GM12872 (cell line): ENCODE measurements around the gene IFRD2.

Source experiments
- TF ChIP-seq, protein P1 (sequence below): IDR thresholded peaks from 3 replicates; pipeline ENCODE4 v1.5.1; 2011; ENCODE audit warnings: low read depth, mild to moderate bottlenecking, low read length, moderate library complexity; ENCODE audit not compliant: insufficient read depth

The IFRD2 gene

DNA sequence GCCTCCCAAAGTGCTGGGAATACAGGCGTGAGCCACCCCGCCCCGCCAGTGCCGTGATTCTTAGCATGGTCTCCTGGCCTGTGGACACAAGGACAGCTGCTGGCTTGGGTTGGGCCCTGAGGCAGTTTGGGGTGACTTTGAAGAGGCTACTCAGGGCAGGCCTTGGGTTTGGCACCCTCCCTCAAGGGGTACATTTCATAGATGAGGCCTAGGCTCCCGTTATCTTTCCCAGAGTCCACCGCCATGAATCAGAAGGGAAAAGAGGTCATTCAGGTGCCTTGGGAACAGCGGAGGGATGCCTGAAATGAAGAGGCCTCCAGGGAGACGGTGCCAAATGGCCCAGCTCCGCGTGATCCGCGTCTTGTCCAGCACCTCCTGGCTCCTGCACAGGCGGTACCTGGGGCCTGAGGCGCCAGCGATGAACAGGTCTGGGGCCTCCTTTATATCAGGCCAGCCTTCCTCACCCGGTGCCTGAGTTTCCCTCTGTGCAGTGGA is 46.9 kb downstream of the IFRD2 start:
- TF ChIP-seq, protein P1, sequence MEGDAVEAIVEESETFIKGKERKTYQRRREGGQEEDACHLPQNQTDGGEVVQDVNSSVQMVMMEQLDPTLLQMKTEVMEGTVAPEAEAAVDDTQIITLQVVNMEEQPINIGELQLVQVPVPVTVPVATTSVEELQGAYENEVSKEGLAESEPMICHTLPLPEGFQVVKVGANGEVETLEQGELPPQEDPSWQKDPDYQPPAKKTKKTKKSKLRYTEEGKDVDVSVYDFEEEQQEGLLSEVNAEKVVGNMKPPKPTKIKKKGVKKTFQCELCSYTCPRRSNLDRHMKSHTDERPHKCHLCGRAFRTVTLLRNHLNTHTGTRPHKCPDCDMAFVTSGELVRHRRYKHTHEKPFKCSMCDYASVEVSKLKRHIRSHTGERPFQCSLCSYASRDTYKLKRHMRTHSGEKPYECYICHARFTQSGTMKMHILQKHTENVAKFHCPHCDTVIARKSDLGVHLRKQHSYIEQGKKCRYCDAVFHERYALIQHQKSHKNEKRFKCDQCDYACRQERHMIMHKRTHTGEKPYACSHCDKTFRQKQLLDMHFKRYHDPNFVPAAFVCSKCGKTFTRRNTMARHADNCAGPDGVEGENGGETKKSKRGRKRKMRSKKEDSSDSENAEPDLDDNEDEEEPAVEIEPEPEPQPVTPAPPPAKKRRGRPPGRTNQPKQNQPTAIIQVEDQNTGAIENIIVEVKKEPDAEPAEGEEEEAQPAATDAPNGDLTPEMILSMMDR, result no peak

DNA sequence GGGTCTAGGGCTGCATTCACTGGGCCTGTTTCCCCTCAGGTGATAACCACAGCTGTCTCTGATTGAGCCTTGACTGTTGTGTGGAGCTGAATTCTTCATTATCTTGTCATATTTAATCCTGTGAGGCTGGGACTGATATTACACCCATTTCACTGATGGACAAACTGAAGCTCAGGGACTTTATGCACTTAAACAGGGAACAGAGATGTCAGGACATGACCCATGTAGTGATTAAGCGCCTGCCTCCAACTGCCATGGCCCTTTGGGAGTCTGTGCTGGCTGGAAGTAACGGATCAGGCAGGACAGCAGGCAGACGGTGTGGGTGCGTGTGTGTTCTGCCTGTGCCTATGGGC is 48.7 kb downstream of the IFRD2 start:
- TF ChIP-seq, protein P1, result no peak

DNA sequence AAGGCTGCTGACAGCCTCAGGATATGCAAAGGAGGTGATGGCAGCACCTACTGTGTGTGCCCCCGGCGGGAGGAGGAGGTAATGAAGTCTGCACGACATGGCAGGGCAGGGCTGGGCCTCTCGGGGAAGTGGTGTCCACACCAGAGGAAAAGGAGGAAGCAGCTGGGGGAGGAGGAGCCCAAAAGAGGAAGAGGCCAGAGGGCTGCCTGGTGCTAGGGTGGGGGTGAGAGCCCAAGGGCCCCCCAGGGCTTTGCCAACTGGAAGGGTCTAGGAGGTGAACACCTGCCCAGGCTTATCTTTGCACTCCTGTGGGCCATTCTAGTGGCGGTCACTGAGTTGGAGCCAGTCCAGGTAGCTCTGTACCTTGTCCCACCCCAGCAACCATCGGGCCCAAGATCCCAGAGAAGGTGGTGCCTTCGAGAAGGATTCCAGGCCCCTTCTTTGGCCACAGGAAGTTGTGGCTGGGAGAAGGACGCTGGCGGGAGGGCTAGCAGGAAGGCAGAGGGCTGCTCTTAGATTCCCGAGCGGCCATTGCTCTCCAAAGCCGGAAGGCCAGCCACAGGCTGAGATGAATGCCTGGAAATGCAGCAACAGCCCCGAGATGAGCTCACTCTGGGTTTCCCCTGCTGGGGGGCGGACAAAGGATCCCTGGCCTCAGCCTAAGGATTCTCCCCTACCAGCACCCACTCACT is 49.2 kb downstream of the IFRD2 start:
- TF ChIP-seq, protein P1, result peak; percentile 14; the same call in 1 of the 3 replicates

DNA sequence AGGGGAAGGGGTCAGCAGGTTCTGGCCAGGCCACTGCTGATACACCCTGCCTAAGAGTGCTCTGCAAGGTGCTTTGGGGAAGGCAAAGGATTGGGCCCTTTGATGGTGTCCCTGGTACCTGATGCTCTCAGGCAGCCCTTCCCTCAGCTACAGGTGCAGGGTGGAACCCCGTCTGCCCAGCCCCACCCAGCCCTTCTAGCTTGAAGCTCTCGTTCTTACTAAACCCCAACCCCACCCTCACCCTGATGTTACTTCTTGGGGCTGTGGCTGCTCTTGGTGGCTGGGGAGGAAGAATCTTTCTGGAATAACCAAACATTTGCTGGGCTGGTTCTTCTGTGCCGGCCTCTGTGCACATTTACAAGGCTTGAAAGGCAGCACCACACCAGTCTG is 49.9 kb downstream of the IFRD2 start:
- TF ChIP-seq, protein P1, result no peak

DNA sequence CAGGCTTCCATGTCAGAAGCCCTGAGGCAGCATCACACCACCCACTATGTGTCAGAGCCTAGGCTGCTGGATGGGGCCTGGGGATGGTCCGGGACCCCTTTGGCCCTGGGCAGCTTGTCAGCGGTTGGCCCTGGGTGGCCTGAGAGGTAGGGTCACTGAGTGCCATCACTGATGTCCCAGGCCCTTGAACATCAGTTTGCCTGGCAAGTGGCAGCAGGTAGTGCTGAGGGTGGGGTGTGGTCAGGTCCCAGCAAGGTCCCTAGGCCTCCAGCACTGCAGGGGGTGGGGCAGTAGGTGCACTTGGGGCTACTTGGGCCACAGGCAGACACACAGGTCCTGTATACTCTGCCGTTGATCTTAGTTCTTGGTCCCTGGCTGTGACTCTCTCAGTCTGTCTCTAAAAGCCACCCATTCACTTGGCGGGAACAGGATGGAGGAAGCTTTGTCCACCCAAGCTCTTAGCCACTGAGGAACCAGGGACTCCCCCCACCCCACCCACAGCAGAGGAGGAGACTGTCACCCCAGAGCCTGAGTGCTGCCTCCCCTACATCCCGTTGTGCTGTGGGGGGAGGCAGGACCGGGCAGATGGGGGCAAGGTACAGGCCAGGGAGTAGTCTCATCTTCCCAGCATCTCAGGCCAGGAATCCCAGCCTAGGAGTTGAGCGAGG is 50.4 kb downstream of the IFRD2 start:
- TF ChIP-seq, protein P1, result no peak

DNA sequence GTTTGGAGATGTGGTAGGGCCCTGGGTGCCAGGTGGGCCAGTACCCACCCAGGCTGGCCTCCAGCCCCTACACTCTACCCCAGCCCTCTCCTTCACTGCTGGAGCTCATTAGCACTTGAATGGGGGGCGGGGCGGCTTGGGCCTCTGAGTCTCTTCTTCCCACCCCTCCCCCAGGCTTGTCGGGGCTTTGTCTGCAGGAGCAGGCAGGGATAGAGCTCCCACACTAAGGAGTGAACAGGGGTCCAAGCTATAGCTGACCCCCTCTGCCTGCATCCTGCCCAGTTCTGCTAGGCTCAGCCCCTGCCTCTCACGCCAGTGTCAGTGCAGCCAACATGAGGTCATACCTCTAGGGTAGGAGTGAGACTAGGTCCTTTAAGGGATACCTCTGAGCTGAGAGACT is 51.1 kb downstream of the IFRD2 start:
- TF ChIP-seq, protein P1, result no peak

DNA sequence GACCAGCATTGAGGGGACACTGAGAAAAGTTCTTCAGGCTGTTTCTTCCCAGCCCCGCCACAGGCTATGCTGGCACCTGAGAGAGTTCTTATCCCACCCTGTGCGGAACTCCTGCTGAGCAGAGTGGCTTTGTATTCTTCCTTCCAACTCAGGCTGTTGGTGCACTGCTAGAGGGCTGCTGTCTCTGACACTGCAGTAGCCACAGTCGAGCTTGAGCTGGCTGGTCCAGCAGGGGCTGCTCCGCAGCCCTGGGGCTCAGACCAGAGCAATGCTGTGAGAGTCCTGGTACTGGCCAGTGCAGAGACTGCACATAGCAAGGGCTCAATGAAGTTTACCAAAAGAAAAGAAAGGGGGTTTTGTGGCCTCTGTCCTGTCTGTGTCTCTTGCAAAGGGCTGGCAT is 52.6 kb downstream of the IFRD2 start:
- TF ChIP-seq, protein P1, result no peak
